Measurements from ENCODE around the gene DMAC2.

DNA sequence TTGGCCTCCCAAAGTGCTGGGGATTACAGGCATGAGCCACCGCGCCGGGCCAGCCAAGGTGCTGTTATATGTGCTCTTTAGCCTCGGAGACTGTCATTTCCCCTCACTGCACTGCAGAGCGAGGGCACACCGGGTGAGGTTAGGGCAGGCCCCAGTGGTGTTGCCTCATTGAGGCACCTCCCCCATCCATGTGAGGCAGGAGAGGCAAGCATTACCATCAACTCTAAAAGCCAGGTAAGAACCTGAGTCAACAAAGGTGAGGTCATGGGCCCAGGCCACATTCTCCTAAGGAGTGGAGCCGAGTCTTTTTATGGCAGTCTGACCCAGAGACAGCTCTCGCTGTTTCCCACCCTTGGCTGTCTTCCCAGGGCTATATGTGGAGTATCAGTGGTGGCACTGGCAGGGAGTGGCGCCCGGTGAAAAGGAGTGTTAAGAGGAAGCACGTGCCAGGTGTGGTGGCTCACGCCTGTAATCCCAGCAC, 23.5 kb downstream of the DMAC2 start:
- TF ChIP-seq POLR2AphosphoS5 (IDR thresholded peaks at IDR 0.05; ENCODE audit: low read depth) = no peak
- TF ChIP-seq, protein P1, sequence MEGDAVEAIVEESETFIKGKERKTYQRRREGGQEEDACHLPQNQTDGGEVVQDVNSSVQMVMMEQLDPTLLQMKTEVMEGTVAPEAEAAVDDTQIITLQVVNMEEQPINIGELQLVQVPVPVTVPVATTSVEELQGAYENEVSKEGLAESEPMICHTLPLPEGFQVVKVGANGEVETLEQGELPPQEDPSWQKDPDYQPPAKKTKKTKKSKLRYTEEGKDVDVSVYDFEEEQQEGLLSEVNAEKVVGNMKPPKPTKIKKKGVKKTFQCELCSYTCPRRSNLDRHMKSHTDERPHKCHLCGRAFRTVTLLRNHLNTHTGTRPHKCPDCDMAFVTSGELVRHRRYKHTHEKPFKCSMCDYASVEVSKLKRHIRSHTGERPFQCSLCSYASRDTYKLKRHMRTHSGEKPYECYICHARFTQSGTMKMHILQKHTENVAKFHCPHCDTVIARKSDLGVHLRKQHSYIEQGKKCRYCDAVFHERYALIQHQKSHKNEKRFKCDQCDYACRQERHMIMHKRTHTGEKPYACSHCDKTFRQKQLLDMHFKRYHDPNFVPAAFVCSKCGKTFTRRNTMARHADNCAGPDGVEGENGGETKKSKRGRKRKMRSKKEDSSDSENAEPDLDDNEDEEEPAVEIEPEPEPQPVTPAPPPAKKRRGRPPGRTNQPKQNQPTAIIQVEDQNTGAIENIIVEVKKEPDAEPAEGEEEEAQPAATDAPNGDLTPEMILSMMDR (conservative IDR thresholded peaks at IDR 0.05; ENCODE audit: low read depth in 2 of 2) = no peak
- TF ChIP-seq JUNB (IDR thresholded peaks at IDR 0.05; ENCODE audit: unreplicated experiment) = no peak
- no peak for TF ChIP-seq EZH2 (IDR thresholded peaks at IDR 0.05; ENCODE audit: low read depth, unreplicated experiment)
- TF ChIP-seq CREB1 (CRISPR knock-in tag; IDR thresholded peaks at IDR 0.05; ENCODE audit: low read depth) = no peak
- TF ChIP-seq, protein P2, sequence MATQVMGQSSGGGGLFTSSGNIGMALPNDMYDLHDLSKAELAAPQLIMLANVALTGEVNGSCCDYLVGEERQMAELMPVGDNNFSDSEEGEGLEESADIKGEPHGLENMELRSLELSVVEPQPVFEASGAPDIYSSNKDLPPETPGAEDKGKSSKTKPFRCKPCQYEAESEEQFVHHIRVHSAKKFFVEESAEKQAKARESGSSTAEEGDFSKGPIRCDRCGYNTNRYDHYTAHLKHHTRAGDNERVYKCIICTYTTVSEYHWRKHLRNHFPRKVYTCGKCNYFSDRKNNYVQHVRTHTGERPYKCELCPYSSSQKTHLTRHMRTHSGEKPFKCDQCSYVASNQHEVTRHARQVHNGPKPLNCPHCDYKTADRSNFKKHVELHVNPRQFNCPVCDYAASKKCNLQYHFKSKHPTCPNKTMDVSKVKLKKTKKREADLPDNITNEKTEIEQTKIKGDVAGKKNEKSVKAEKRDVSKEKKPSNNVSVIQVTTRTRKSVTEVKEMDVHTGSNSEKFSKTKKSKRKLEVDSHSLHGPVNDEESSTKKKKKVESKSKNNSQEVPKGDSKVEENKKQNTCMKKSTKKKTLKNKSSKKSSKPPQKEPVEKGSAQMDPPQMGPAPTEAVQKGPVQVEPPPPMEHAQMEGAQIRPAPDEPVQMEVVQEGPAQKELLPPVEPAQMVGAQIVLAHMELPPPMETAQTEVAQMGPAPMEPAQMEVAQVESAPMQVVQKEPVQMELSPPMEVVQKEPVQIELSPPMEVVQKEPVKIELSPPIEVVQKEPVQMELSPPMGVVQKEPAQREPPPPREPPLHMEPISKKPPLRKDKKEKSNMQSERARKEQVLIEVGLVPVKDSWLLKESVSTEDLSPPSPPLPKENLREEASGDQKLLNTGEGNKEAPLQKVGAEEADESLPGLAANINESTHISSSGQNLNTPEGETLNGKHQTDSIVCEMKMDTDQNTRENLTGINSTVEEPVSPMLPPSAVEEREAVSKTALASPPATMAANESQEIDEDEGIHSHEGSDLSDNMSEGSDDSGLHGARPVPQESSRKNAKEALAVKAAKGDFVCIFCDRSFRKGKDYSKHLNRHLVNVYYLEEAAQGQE (IDR thresholded peaks at IDR 0.05; ENCODE audit: unreplicated experiment) = no peak
- TF ChIP-seq EZH2phosphoT487 (IDR thresholded peaks at IDR 0.05; ENCODE audit: unreplicated experiment) = no peak
- TF ChIP-seq ZNF331 (CRISPR knock-in tag; IDR thresholded peaks at IDR 0.05; ENCODE audit: low read depth) = no peak
